Measurements from ENCODE around the gene PCDHGB4. TPM values are rescaled to one million over a fixed set of nuclear protein-coding genes. Genes with fewer than 3 reads are reported as not detected.

Gene PCDHGB4
- total and polyA plus RNA-seq, 4 donors = 0.31 to 12.1 (median 4.0) TPM

DNA sequence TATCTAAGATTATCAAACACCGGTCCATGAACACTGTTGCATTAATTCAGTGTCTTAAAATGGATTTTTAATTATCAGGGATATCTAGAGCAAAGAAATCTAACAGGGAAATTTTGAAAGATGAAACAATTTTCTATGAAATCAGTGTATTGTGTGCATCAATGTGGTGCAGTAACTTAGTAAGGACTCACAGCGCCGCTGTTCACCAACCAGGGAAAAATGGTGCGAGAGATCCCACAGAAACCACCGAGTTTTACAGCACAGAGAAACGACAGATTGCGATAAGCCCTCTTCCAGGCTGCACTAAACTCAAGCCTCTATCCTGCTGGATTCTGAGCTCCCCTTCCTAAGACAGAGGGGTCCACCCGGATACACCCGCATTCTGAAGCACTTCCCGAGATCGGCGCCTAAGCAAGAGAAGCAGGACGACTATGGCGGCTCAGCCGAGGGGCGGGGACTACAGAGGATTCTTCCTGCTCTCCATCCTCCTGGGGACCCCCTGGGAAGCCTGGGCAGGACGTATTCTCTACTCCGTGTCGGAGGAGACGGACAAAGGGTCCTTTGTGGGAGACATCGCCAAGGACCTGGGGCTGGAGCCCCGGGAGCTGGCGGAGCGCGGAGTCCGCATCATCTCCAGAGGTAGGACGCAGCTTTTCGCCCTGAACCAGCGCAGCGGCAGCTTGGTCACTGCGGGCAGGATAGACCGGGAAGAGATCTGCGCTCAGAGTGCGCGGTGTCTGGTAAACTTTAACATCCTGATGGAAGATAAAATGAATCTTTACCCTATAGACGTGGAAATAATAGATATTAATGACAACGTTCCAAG lies 4.8 kb upstream of the PCDHGB4 start, which contains the start of gene PCDHGA7:
Gene PCDHGA7 (plus strand): TSS at position 274 of the 826 bp plus-strand sequence. CDS start 158 bp downstream, at position 432.
- Histone ChIP-seq H3K4me1 (ENCODE audit: control insufficient read depth in 5 of 5, insufficient read depth in 5 of 5, low read length in 5 of 5) (no peaks in the 10 kb centered on the region), H3K9me3 (ENCODE audit: control insufficient read depth in 4 of 4, insufficient read depth in 3 of 4, low read length in 3 of 4) (peaks cover 8 to 40% (median 23%) of the 10 kb centered on the region in 4 donors), H3K27me3 (ENCODE audit: control insufficient read depth in 3 of 3, insufficient read depth in 3 of 3, low read length in 2 of 3) (peaks cover 0 to 5% (median 0%) of the 10 kb centered on the region in 3 donors), H3K27ac (ENCODE audit: low read depth in 1 of 2, low read length in 1 of 2) (no peak within 1 kb of the TSS), H3K36me3 (ENCODE audit: control insufficient read depth in 4 of 4, insufficient read depth in 4 of 4, low read length in 4 of 4) (no peaks in the 10 kb centered on the region), H3K4me3 (no peak within 1 kb of the TSS), H3K9ac (ENCODE audit: insufficient read depth in 1 of 2, low read length in 2 of 2) (no peak within 1 kb of the TSS)
- 14 to 15% methylated on average over 37 of the region's 37 CpGs for WGBS, 2 donors
- DNase-seq (peak in 1 of 3 donors; percentile 6), ATAC-seq (ENCODE audit: insufficient read depth, low FRiP score) (no peak)
- no peak for TF ChIP-seq CTCF (IDR thresholded peaks at IDR 0.05; ENCODE audit: control extremely low read depth, extremely low read depth)

DNA sequence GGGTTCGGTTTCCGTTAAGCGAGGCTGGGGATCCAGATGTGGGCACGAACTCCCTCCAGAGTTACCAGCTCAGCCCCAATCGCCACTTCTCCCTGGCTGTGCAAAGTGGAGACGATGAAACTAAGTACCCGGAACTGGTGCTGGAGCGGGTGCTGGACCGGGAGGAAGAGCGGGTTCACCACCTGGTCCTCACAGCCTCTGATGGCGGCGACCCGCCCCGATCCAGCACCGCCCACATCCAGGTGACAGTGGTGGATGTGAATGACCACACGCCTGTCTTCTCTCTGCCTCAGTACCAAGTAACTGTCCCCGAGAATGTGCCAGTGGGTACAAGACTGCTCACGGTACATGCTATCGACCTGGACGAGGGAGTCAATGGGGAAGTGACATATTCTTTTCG lies 4.2 kb upstream of the PCDHGB4 start:
- no peak for TF ChIP-seq CTCF (IDR thresholded peaks at IDR 0.05; ENCODE audit: control extremely low read depth, extremely low read depth)
- Histone ChIP-seq H3K4me1 (ENCODE audit: control insufficient read depth in 5 of 5, insufficient read depth in 5 of 5, low read length in 5 of 5) (no peaks in the 10 kb centered on the region), H3K27ac (ENCODE audit: low read depth in 1 of 2, low read length in 1 of 2) (no peak overlapping the region), H3K4me3 (no peak overlapping the region), H3K9ac (ENCODE audit: insufficient read depth in 1 of 2, low read length in 2 of 2) (no peak overlapping the region), H3K36me3 (ENCODE audit: control insufficient read depth in 4 of 4, insufficient read depth in 4 of 4, low read length in 4 of 4) (peaks cover 0 to 3% (median 0%) of the 10 kb centered on the region in 4 donors), H3K27me3 (ENCODE audit: control insufficient read depth in 3 of 3, insufficient read depth in 3 of 3, low read length in 2 of 3) (peaks cover 0 to 5% (median 0%) of the 10 kb centered on the region in 3 donors), H3K9me3 (ENCODE audit: control insufficient read depth in 4 of 4, insufficient read depth in 3 of 4, low read length in 3 of 4) (peaks cover 8 to 39% (median 23%) of the 10 kb centered on the region in 4 donors)
- ATAC-seq (ENCODE audit: insufficient read depth, low FRiP score) (no peak), DNase-seq (no peak)
- 30 to 37% methylated on average over 21 of the region's 21 CpGs for WGBS, 2 donors

DNA sequence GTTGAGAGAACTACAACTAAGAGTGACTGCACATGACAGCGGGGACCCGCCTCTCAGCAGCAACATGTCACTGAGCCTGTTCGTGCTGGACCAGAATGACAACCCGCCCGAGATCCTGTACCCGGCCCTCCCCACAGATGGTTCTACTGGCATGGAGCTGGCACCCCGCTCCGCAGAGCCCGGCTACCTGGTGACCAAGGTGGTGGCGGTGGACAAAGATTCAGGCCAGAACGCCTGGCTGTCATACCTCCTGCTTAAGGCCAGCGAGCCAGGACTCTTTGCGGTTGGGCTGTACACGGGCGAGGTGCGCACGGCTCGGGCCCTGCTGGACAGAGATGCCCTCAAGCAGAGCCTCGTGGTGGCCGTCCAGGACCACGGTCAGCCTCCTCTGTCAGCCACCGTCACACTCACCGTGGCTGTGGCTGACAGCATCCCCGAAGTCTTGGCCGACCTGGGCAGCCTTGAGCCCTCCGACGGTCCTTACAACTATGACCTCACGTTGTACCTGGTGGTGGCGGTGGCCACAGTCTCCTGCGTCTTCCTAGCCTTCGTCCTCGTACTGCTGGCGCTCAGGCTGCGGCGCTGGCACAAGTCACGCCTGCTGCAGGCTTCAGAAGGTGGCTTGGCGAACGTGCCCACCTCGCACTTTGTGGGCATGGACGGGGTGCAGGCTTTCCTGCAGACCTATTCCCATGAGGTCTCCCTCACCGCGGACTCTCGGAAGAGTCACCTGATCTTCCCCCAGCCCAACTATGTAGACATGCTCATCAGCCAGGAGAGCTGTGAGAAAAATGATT lies 2.8 kb upstream of the PCDHGB4 start:
- Histone ChIP-seq H3K27ac (ENCODE audit: low read depth in 1 of 2, low read length in 1 of 2) (no peak overlapping the region), H3K9ac (ENCODE audit: insufficient read depth in 1 of 2, low read length in 2 of 2) (no peak overlapping the region), H3K4me3 (no peak overlapping the region), H3K36me3 (ENCODE audit: control insufficient read depth in 4 of 4, insufficient read depth in 4 of 4, low read length in 4 of 4) (peaks cover 0 to 4% (median 0%) of the 10 kb centered on the region in 4 donors), H3K27me3 (ENCODE audit: control insufficient read depth in 3 of 3, insufficient read depth in 3 of 3, low read length in 2 of 3) (peaks cover 0 to 5% (median 0%) of the 10 kb centered on the region in 3 donors), H3K9me3 (ENCODE audit: control insufficient read depth in 4 of 4, insufficient read depth in 3 of 4, low read length in 3 of 4) (peaks cover 6 to 44% (median 31%) of the 10 kb centered on the region in 4 donors), H3K4me1 (ENCODE audit: control insufficient read depth in 5 of 5, insufficient read depth in 5 of 5, low read length in 5 of 5) (no peaks in the 10 kb centered on the region)
- no peak for TF ChIP-seq CTCF (IDR thresholded peaks at IDR 0.05; ENCODE audit: control extremely low read depth, extremely low read depth)
- ATAC-seq (ENCODE audit: insufficient read depth, low FRiP score) = no peak
- 46 to 57% methylated on average over 42 to 43 of the region's 43 CpGs for WGBS, 2 donors
- no peak for DNase-seq

Measured in lung (tissue), 12 donors.